ENCODE measurements around the gene SLC17A4.
"Not testable (repeated sequence)": the region's sequence is repeated elsewhere in the genome, so short reads cannot be mapped to it uniquely, and the experiment has no call there.

SLC17A4 gene

DNA sequence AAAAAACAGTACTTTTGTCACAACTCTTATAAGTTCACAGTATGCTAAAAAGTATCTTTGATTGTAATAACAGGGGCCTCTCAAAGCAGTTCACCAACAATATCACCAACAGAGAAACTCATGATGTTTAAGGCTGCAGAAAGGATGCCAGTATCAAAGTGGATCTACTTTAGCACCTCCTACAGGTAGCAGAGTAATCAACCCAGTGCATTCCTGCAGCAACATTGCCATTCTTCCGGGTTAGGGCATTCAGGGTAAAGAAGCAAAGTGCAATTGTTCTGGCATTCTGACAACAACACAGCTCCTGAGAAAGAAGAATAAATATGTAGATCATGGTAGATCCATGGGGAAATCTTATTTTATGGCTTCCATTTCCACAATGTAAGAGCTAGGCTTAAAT, 7.6 kb upstream of the SLC17A4 start:
- Histone ChIP-seq H4K20me1 (ENCODE audit: insufficient read depth, low read length) (no peaks in the 10 kb centered on the region), H3K9ac (ENCODE audit: low read length) (no peak overlapping the region), H3K4me1 (ENCODE audit: low read length) (peaks cover 10% of the 10 kb centered on the region), H3K27me3 (ENCODE audit: low read depth, low read length) (no peaks in the 10 kb centered on the region), H3K79me2 (ENCODE audit: low read length) (no peaks in the 10 kb centered on the region), H3K36me3 (replicated peaks; ENCODE audit: low read depth, low read length) (no peaks in the 10 kb centered on the region), H2AFZ (ENCODE audit: low read depth, low read length) (no peak overlapping the region), H3K27ac (ENCODE audit: low read length) (no peak overlapping the region), H3K9me3 (ENCODE audit: insufficient read depth, low read length) (no peaks in the 10 kb centered on the region), H3K4me3 (ENCODE audit: low read length) (no peak overlapping the region), H3K4me2 (ENCODE audit: low read length) (no peak overlapping the region)
- no peak for TF ChIP-seq EZH2phosphoT487 (IDR thresholded peaks at IDR 0.05; ENCODE audit: low read depth)
- TF ChIP-seq, protein P1, sequence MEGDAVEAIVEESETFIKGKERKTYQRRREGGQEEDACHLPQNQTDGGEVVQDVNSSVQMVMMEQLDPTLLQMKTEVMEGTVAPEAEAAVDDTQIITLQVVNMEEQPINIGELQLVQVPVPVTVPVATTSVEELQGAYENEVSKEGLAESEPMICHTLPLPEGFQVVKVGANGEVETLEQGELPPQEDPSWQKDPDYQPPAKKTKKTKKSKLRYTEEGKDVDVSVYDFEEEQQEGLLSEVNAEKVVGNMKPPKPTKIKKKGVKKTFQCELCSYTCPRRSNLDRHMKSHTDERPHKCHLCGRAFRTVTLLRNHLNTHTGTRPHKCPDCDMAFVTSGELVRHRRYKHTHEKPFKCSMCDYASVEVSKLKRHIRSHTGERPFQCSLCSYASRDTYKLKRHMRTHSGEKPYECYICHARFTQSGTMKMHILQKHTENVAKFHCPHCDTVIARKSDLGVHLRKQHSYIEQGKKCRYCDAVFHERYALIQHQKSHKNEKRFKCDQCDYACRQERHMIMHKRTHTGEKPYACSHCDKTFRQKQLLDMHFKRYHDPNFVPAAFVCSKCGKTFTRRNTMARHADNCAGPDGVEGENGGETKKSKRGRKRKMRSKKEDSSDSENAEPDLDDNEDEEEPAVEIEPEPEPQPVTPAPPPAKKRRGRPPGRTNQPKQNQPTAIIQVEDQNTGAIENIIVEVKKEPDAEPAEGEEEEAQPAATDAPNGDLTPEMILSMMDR (IDR thresholded peaks at IDR 0.05; ENCODE audit: low read depth, low read length): no peak

DNA sequence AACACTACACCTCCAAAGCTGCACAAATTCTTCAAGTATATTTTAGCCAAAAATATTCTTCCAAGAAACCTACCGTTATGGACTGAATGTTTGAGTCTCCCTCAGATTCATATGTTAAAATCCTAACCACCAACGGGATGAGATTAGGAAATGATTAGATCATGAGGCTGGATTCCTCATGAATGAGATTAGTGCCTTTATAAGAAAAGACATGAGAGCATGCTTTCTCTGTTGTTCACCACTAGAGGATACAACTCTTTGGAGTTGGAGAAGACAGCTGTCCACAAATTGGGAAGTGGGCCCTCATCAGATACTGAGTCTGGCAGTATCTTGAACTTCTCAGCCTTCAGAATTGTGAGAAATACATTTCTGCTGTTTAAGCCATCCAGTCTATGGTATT, 7.1 kb upstream of the SLC17A4 start:
- no peak overlapping the region for H3K4me2 ChIP-seq (ENCODE audit: low read length)
- peaks cover 10% of the 10 kb centered on the region for H3K4me1 ChIP-seq (ENCODE audit: low read length)
- TF ChIP-seq, protein P1 (IDR thresholded peaks at IDR 0.05; ENCODE audit: low read depth, low read length): no peak
- no peak for TF ChIP-seq EZH2phosphoT487 (IDR thresholded peaks at IDR 0.05; ENCODE audit: low read depth)
- H2AFZ ChIP-seq (ENCODE audit: low read depth, low read length): no peak overlapping the region
- H3K27ac ChIP-seq (ENCODE audit: low read length): no peak overlapping the region
- H4K20me1 ChIP-seq (ENCODE audit: insufficient read depth, low read length): no peaks in the 10 kb centered on the region
- no peaks in the 10 kb centered on the region for H3K36me3 ChIP-seq (replicated peaks; ENCODE audit: low read depth, low read length)
- H3K4me3 ChIP-seq (ENCODE audit: low read length): no peak overlapping the region
- no peaks in the 10 kb centered on the region for H3K9me3 ChIP-seq (ENCODE audit: insufficient read depth, low read length)
- no peaks in the 10 kb centered on the region for H3K79me2 ChIP-seq (ENCODE audit: low read length)
- H3K27me3 ChIP-seq (ENCODE audit: low read depth, low read length): no peaks in the 10 kb centered on the region
- no peak overlapping the region for H3K9ac ChIP-seq (ENCODE audit: low read length)

- no peak overlapping the region for H3K4me2 ChIP-seq (ENCODE audit: low read length)
- no peaks in the 10 kb centered on the region for H3K27me3 ChIP-seq (ENCODE audit: low read depth, low read length)
- no peak overlapping the region for H2AFZ ChIP-seq (ENCODE audit: low read depth, low read length)
- no peaks in the 10 kb centered on the region for H3K79me2 ChIP-seq (ENCODE audit: low read length)
- peaks cover 10% of the 10 kb centered on the region for H3K4me1 ChIP-seq (ENCODE audit: low read length)
- no peak for TF ChIP-seq EZH2phosphoT487 (IDR thresholded peaks at IDR 0.05; ENCODE audit: low read depth)
- TF ChIP-seq, protein P1 (IDR thresholded peaks at IDR 0.05; ENCODE audit: low read depth, low read length): no peak
- no peak overlapping the region for H3K27ac ChIP-seq (ENCODE audit: low read length)
- H3K4me3 ChIP-seq (ENCODE audit: low read length): no peak overlapping the region
- H4K20me1 ChIP-seq (ENCODE audit: insufficient read depth, low read length): no peaks in the 10 kb centered on the region
- no peak overlapping the region for H3K9ac ChIP-seq (ENCODE audit: low read length)
- no peaks in the 10 kb centered on the region for H3K9me3 ChIP-seq (ENCODE audit: insufficient read depth, low read length)
- H3K36me3 ChIP-seq (replicated peaks; ENCODE audit: low read depth, low read length): no peaks in the 10 kb centered on the region
Observed at GRCh38 chr6:25748049-25748448, 6.5 kb upstream of the SLC17A4 start.

DNA sequence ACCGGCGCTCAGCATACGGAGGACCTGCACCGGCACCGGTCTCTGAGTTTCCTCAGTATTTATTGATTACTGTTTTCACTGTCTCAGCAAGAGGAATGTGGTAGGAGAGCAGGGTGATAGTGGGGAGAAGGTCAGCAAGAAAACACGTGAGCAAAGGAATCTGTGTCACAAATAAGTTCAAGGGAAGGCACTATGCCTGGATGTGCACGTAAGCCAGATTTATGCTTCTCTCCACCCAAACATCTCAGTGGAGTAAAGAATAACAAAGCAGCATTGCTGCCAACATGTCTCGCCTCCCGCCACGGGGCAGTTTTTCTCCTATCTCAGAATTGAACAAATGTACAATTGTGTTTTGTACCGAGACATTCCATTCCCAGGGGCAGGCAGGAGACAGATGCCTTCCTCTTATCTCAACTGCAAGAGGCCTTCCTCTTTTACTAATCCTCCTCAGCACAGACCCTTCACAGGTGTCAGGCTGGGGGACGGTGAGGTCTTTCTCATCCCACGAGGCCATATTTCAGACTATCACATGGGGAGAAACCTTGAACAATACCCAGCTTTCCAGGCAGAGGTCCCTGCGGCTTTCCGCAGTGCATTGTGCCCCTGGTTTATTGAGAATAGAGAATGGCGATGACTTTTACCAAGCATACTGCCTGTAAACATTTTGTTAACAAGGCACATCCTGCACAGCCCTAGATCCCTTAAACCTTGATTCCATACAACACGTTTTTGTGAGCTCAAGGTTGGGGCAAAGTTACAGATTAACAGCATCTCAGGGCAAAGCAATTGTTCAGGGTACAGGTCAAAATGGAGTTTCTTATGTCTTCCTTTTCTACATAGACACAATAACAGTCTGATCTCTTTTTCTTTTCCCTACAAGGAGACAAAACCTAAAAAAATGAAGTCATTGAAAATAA, 5.7 kb upstream of the SLC17A4 start:
- not testable (repeated sequence) for H3K9ac ChIP-seq (ENCODE audit: low read length); H3K4me3 ChIP-seq (ENCODE audit: low read length); H3K36me3 ChIP-seq (replicated peaks; ENCODE audit: low read depth, low read length); H4K20me1 ChIP-seq (ENCODE audit: insufficient read depth, low read length); H3K4me2 ChIP-seq (ENCODE audit: low read length); H3K79me2 ChIP-seq (ENCODE audit: low read length); H3K27me3 ChIP-seq (ENCODE audit: low read depth, low read length); H3K9me3 ChIP-seq (ENCODE audit: insufficient read depth, low read length); H3K27ac ChIP-seq (ENCODE audit: low read length); H2AFZ ChIP-seq (ENCODE audit: low read depth, low read length)
- H3K4me1 ChIP-seq (ENCODE audit: low read length): peaks cover 10% of the 10 kb centered on the region

Data from OCI-LY3 (cell line).